Jurkat, Clone E6-1 (cell line): ENCODE results near the gene TRA2A.

Experiments used
- DNase-seq: peaks from one replicate; pipeline ENCODE4 v3.0.0-alpha.2; 2011; ENCODE audit warnings: low read depth, low spot score
- H3K4me3 ChIP-seq: 2 replicates; pipeline ENCODE4 v1.5.1; 2011; ENCODE audit warnings: mild to moderate bottlenecking, low read length, control low read depth, moderate library complexity

TRA2A gene

GRCh38 chr7:23472956-23473843, 58.6 kb downstream of the TRA2A start:
- peak overlapping the region; percentile 75 for H3K4me3 ChIP-seq
- peak; percentile 24 for DNase-seq

DNA sequence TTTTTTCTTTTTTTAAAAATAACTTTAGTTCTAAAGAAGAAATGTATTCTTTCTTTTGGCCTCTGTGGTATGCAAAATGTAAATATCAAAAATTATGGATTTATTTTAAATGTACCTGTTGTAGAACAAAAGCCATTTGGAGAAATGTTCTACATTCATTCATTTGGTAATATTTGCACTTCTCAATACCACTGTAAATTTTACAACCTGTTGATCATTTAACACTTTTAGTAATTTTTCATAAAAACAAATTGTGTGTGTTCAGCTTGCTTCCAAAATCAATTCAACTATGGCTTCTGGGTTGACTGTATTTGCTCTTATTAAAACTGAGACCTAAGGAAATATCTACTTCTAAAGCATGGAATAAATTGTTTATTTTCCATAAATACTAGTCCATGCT, 59.2 kb downstream of the TRA2A start:
- peak overlapping the region; percentile 75 for H3K4me3 ChIP-seq
- no peak for DNase-seq

DNA sequence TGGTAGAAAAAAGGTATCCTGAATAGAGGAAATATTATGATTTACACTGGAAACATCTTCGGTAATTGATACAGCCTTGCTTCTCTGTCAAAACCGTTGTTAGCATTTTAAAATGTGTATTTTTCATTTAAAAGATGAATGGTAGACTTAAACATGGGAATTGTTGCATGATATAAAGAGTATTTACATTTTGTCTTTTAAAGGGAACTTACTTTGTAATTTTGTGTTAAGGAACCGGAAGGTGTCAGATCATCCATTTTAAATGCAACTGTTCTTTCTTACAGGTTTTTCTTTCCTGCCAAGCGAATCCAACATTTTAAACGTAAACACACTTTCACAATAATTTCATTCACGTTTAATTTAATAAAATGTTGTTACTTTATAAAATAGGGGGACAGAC, 59.7 kb downstream of the TRA2A start:
- H3K4me3 ChIP-seq = peak overlapping the region; percentile 75
- DNase-seq = peak; percentile 64

- DNase-seq = peak; percentile 91
- H3K4me3 ChIP-seq = peak overlapping the region; percentile 75
Observed at GRCh38 chr7:23471106-23471859, 60.5 kb downstream of the TRA2A start.

GRCh38 chr7:23470330-23471105, 61.3 kb downstream of the TRA2A start, which contains the start of gene IGF2BP3:
TSS of gene IGF2BP3 (minus strand) at chr7:23470491. CDS start at chr7:23470110, 381 bp downstream.
- H3K4me3 ChIP-seq = peak within 1 kb of the TSS; percentile 75
- DNase-seq = peak; percentile 95

DNA sequence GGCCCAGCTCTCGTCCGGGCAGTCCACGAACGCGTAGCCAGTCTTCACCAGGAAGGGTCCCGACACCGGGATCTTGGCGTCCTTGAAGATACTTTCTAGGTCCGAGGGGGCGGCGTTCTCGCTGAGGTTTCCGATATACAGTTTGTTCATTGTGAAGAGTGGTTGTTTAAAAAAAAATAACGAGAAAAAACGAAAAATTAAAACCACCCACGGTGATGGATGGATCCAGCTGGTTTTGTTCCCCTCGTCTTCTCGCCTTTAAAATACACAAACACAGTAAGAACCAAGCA, 61.9 kb downstream of the TRA2A start:
- DNase-seq = no peak
- H3K4me3 ChIP-seq = peak overlapping the region; percentile 75

GRCh38 chr7:23469150-23469960, 62.4 kb downstream of the TRA2A start:
- peak overlapping the region; percentile 75 for H3K4me3 ChIP-seq
- DNase-seq = no peak

GRCh38 chr7:23468526-23469149, 63.1 kb downstream of the TRA2A start:
- DNase-seq = no peak
- peak overlapping the region; percentile 75 for H3K4me3 ChIP-seq

- H3K4me3 ChIP-seq = no peak overlapping the region
- no peak for DNase-seq
Observed at GRCh38 chr7:23467806-23468525, 63.8 kb downstream of the TRA2A start.

DNA sequence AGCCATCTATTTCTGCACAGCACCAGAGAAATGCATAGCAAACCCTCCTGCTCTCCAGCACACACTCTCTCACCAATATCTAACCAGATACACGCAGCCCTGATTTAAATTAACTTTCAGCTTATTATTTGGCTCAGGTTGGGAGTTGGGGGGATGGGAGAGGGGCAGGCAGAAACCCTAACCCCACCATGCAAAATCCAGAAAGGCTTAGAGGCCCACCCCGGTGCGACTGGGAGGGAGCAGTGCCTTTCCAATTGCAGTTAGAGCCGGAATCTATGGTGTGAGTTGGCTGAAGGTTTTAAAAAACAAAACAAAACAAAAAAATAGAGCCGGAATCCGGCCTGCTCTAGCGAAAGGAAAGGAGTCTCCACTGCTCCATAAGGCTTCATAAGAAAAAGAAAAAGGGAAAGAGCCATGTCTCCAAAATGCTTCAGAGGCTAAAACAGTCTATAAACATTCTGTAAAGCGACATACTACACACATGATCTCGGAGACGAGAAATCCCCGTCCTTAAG, 64.4 kb downstream of the TRA2A start:
- no peak for DNase-seq
- no peak overlapping the region for H3K4me3 ChIP-seq

DNA sequence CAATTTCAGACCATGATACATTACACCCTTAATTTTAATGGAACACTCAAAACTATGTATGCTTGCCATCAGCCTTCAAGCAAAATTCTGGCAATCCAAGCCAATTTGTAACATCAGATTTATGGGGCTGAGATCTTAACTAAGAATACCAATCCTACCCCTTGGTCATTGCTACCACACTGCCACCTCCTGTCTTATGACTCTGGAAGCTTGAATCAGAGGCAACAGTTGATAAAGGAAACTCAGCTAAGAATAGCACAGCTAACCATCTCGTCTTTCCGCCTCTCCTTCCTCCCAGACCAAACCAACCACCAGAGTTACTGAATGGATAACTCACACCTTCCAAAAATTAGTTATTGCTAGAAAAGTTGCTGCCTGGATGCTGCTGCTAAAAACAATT, 68.9 kb downstream of the TRA2A start:
- no peak overlapping the region for H3K4me3 ChIP-seq
- DNase-seq = peak; percentile 34

- no peak overlapping the region for H3K4me3 ChIP-seq
- peak; percentile 30 for DNase-seq
Observed at GRCh38 chr7:23458044-23458443, 73.7 kb downstream of the TRA2A start.

- H3K4me3 ChIP-seq = no peak overlapping the region
- peak; percentile 55 for DNase-seq
Observed at GRCh38 chr7:23456093-23456492, 75.7 kb downstream of the TRA2A start.

- no peak for DNase-seq
- no peak overlapping the region for H3K4me3 ChIP-seq
Observed at GRCh38 chr7:23454881-23455526, 76.8 kb downstream of the TRA2A start.
